HEK293 (cell line): ENCODE results near the gene NCKAP5.

ENCODE experiments used
- CTCF ChIA-PET: fragments of 350-600 bp; formaldehyde crosslinking; extraction: SDS; loops from one replicate; lab custom pipeline; 2021; ENCODE audit warnings: antibody characterized with exemption; lab: Yijun Ruan, JAX
- POLR2A ChIA-PET: fragments of 300-600 bp; formaldehyde crosslinking; extraction: SDS; loops from one replicate; lab custom pipeline; 2020; ENCODE audit warnings: antibody characterized with exemption, inconsistent platforms; lab: Yijun Ruan, JAX
- H3K27ac ChIP-seq: fragments of 200-500 bp; sonication (Bioruptor generic); 2 replicates; pipeline ENCODE4 v1.5.1; 2014; ENCODE audit warnings: low read depth, low read length, control low read depth, inconsistent platforms; ENCODE audit errors: extremely low read depth
- H3K36me3 ChIP-seq, 2 experiments: fragments of 200-500 bp in 1 of 2; sonication (Bioruptor generic) in 1 of 2; 1 replicate in 1 of 2; 2 replicates in 1 of 2; pipeline ENCODE4 v1.5.1; 2014 to 2017; ENCODE audit warnings: inconsistent platforms in 2 of 2, low read length in 2 of 2; ENCODE audit not compliant: control insufficient read depth in 2 of 2, insufficient read depth in 1 of 2
- H3K4me1 ChIP-seq: fragments of 200-500 bp; sonication (Bioruptor generic); 2 replicates; pipeline ENCODE4 v1.5.1; 2014; ENCODE audit warnings: mild to moderate bottlenecking, low read length, inconsistent platforms; ENCODE audit not compliant: control insufficient read depth, insufficient read depth
- H3K4me3 ChIP-seq: 2 replicates; pipeline ENCODE4 v1.5.1; 2011; ENCODE audit warnings: low read depth, mild to moderate bottlenecking, control low read depth, low read length, moderate library complexity
- H3K9me3 ChIP-seq: fragments of 200-500 bp; sonication (Bioruptor generic); 2 replicates; pipeline ENCODE4 v1.5.1; 2014; ENCODE audit warnings: low read depth, low read length, inconsistent platforms; ENCODE audit not compliant: control insufficient read depth, insufficient read depth
- BCL11B ChIP-seq: fragments of 450-650 bp; formaldehyde crosslinking; IDR thresholded peaks from 2 replicates; pipeline ENCODE4 v1.5.1; 2016; ENCODE audit warnings: low read depth, missing biosample characterization, missing genetic modification characterization
- HOXC10 ChIP-seq: sonication (generic); formaldehyde crosslinking; IDR thresholded peaks from 2 replicates; pipeline ENCODE4 v1.8.1; 2023; ENCODE audit warnings: mild to moderate bottlenecking, missing genetic modification reagents
- KLF16 ChIP-seq: fragments of 450-650 bp; formaldehyde crosslinking; IDR thresholded peaks from 2 replicates; pipeline ENCODE4 v1.5.1; 2017; ENCODE audit warnings: missing biosample characterization, missing genetic modification characterization
- KLF8 ChIP-seq: fragments of 450-650 bp; formaldehyde crosslinking; IDR thresholded peaks from 2 replicates; pipeline ENCODE4 v1.5.1; 2016; ENCODE audit warnings: missing biosample characterization, missing genetic modification characterization
- PRDM1 ChIP-seq: fragments of 450-650 bp; formaldehyde crosslinking; IDR thresholded peaks from 2 replicates; pipeline ENCODE4; 2016; ENCODE audit warnings: missing biosample characterization, missing genetic modification characterization
- SP7 ChIP-seq: fragments of 450-650 bp; formaldehyde crosslinking; IDR thresholded peaks from 2 replicates; pipeline ENCODE4 v1.5.1; 2016; ENCODE audit warnings: missing biosample characterization, missing genetic modification characterization
- TCF7L2 ChIP-seq: IDR thresholded peaks from 2 replicates; pipeline ENCODE4 v1.6.1; 2011; ENCODE audit warnings: low read depth, mild to moderate bottlenecking, inconsistent platforms, low read length, moderate library complexity, borderline replicate concordance
- ZBTB11 ChIP-seq: fragments of 450-650 bp; formaldehyde crosslinking; conservative IDR thresholded peaks from 2 replicates; pipeline ENCODE4 v1.5.1; 2016; ENCODE audit warnings: low read depth, missing biosample characterization, missing genetic modification characterization
- ZEB2 ChIP-seq: fragments of 450-650 bp; formaldehyde crosslinking; IDR thresholded peaks from 2 replicates; pipeline ENCODE4 v1.5.1; 2016; ENCODE audit warnings: missing biosample characterization, missing genetic modification characterization
- ZNF138 ChIP-seq: fragments of 450-650 bp; formaldehyde crosslinking; IDR thresholded peaks from 2 replicates; pipeline ENCODE4 v1.5.1; 2016; ENCODE audit warnings: missing biosample characterization, missing genetic modification characterization, borderline replicate concordance
- ZNF202 ChIP-seq: fragments of 450-650 bp; formaldehyde crosslinking; IDR thresholded peaks from 2 replicates; pipeline ENCODE4 v1.5.1; 2016; ENCODE audit warnings: missing biosample characterization, missing genetic modification characterization, borderline replicate concordance
- ZNF211 ChIP-seq: fragments of 450-650 bp; formaldehyde crosslinking; IDR thresholded peaks from 2 replicates; pipeline ENCODE4 v1.5.1; 2016; ENCODE audit warnings: low read depth, missing biosample characterization, missing genetic modification characterization
- ZNF223 ChIP-seq: fragments of 450-650 bp; formaldehyde crosslinking; IDR thresholded peaks from 2 replicates; pipeline ENCODE4 v1.5.1; 2016; ENCODE audit warnings: missing biosample characterization, missing genetic modification characterization
- ZNF266 ChIP-seq: fragments of 450-650 bp; formaldehyde crosslinking; IDR thresholded peaks from 2 replicates; pipeline ENCODE4 v1.5.1; 2016; ENCODE audit warnings: missing biosample characterization, missing genetic modification characterization, low read depth
- ZNF274 ChIP-seq, 2 experiments: fragments of 200-500 bp in 1 of 2; fragments of 450-650 bp in 1 of 2; sonication (Bioruptor generic) in 1 of 2; formaldehyde crosslinking in 1 of 2; IDR thresholded peaks; 2 replicates each; pipeline versions ENCODE4 v1.5.1 to v1.6.1; 2014 to 2016; ENCODE audit warnings: borderline replicate concordance in 1 of 2, inconsistent platforms in 1 of 2, low read length in 1 of 2, missing biosample characterization in 1 of 2, missing genetic modification characterization in 1 of 2
- ZNF311 ChIP-seq: fragments of 450-650 bp; formaldehyde crosslinking; IDR thresholded peaks from 2 replicates; pipeline ENCODE4 v1.5.1; 2017; ENCODE audit warnings: missing biosample characterization, missing genetic modification characterization, borderline replicate concordance
- ZNF404 ChIP-seq: fragments of 450-650 bp; formaldehyde crosslinking; IDR thresholded peaks from 2 replicates; pipeline ENCODE4 v1.5.1; 2017; ENCODE audit warnings: missing biosample characterization, missing genetic modification characterization
- ZNF449 ChIP-seq: fragments of 450-650 bp; formaldehyde crosslinking; IDR thresholded peaks from 2 replicates; pipeline ENCODE4 v1.5.1; 2017; ENCODE audit warnings: missing biosample characterization, mild to moderate bottlenecking, missing genetic modification characterization, moderate library complexity
- ZNF473 ChIP-seq: fragments of 450-650 bp; formaldehyde crosslinking; IDR thresholded peaks from 2 replicates; pipeline ENCODE4 v1.5.1; 2017; ENCODE audit warnings: missing biosample characterization, missing genetic modification characterization
- ZNF510 ChIP-seq: fragments of 450-650 bp; formaldehyde crosslinking; IDR thresholded peaks from 2 replicates; pipeline ENCODE4 v1.5.1; 2018; ENCODE audit warnings: mild to moderate bottlenecking, missing genetic modification characterization, missing biosample characterization; ENCODE audit not compliant: insufficient replicate concordance
- ZNF639 ChIP-seq: fragments of 450-650 bp; formaldehyde crosslinking; IDR thresholded peaks from 2 replicates; pipeline ENCODE4 v1.5.1; 2016; ENCODE audit warnings: missing biosample characterization, missing genetic modification characterization
- ZNF664 ChIP-seq: fragments of 450-650 bp; formaldehyde crosslinking; IDR thresholded peaks from 2 replicates; pipeline ENCODE4 v1.5.1; 2016; ENCODE audit warnings: missing biosample characterization, missing genetic modification characterization
- ZNF701 ChIP-seq: fragments of 450-650 bp; formaldehyde crosslinking; IDR thresholded peaks from 2 replicates; pipeline ENCODE4 v1.5.1; 2016; ENCODE audit warnings: missing biosample characterization, missing genetic modification characterization
- ZNF776 ChIP-seq: fragments of 450-650 bp; formaldehyde crosslinking; IDR thresholded peaks from 2 replicates; pipeline ENCODE4 v1.5.0; 2017; ENCODE audit warnings: missing biosample characterization, missing genetic modification characterization, borderline replicate concordance
- ZNF791 ChIP-seq: fragments of 450-650 bp; formaldehyde crosslinking; IDR thresholded peaks from 2 replicates; pipeline ENCODE4 v1.5.1; 2016; ENCODE audit warnings: missing biosample characterization, missing genetic modification characterization
- ZNF792 ChIP-seq: fragments of 450-650 bp; formaldehyde crosslinking; IDR thresholded peaks from 2 replicates; pipeline ENCODE4 v1.5.1; 2016; ENCODE audit warnings: missing biosample characterization, missing genetic modification characterization

The NCKAP5 gene

GRCh38 chr2:133448195-133448594, 120.1 kb downstream of the NCKAP5 start:
- Histone ChIP-seq H3K4me3 (no peak overlapping the region), H3K36me3 (no peaks in the 10 kb centered on the region), H3K27ac (no peak overlapping the region), H3K9me3 (no peaks in the 10 kb centered on the region)
- CTCF ChIA-PET = no interaction called here
- TF ChIP-seq KLF8 (tag by site-specific recombination) (no peak), ZNF792 (no peak), ZBTB11 (no peak), ZNF473 (tag by site-specific recombination) (no peak), ZNF311 (tag by site-specific recombination) (no peak), ZNF138 (tag by site-specific recombination) (no peak), ZNF776 (no peak), ZNF211 (tag by site-specific recombination) (no peak), BCL11B (tag by site-specific recombination) (no peak), PRDM1 (no peak), ZNF639 (tag by site-specific recombination) (no peak), TCF7L2 (no peak), ZNF791 (tag by site-specific recombination) (no peak), ZEB2 (tag by site-specific recombination) (no peak), ZNF701 (tag by site-specific recombination) (no peak)
- TF ChIP-seq, all 188 proteins: peak for 0
- POLR2A ChIA-PET = no interaction called here
- H3K4me1 ChIP-seq = no peaks in the 10 kb centered on the region; the same call in 1 of the 2 replicates

GRCh38 chr2:133447303-133447702, 121.0 kb downstream of the NCKAP5 start:
- Histone ChIP-seq H3K36me3 (no peaks in the 10 kb centered on the region), H3K4me3 (no peak overlapping the region), H3K9me3 (no peaks in the 10 kb centered on the region), H3K27ac (no peak overlapping the region), H3K4me1 (no peaks in the 10 kb centered on the region; the same call in 1 of the 2 replicates)
- TF ChIP-seq ZNF274 (IDR thresholded peaks at IDR 0.05; ENCODE audit: low read length) (no peak), ZNF274 (tag by site-specific recombination; IDR thresholded peaks at IDR 0.05; ENCODE audit: borderline replicate concordance) (no peak), PRDM1 (peak; percentile 99)
- ChIA-PET POLR2A (no interaction called here), CTCF (no interaction called here)

GRCh38 chr2:133444465-133444864, 123.8 kb downstream of the NCKAP5 start:
- CTCF ChIA-PET = interaction anchor here (0.5 to 0.7 kb wide), 2 partner anchors 75 to 1086 kb away, joined by 3 to 8 read pairs; no protein-coding TSS in a partner anchor
- Histone ChIP-seq H3K9me3 (no peaks in the 10 kb centered on the region), H3K36me3 (no peaks in the 10 kb centered on the region), H3K27ac (no peak overlapping the region), H3K4me1 (no peaks in the 10 kb centered on the region; the same call in 1 of the 2 replicates), H3K4me3 (no peak overlapping the region)
- POLR2A ChIA-PET = no interaction called here
- TF ChIP-seq HOXC10 (CRISPR knock-in tag) (no peak), ZNF311 (tag by site-specific recombination) (no peak), ZNF404 (no peak), ZNF202 (no peak), ZNF510 (tag by site-specific recombination) (no peak), ZNF449 (tag by site-specific recombination) (no peak), SP7 (tag by site-specific recombination) (no peak), ZNF223 (tag by site-specific recombination) (no peak), ZNF664 (tag by site-specific recombination) (no peak), KLF16 (tag by site-specific recombination) (no peak), ZNF266 (tag by site-specific recombination) (no peak)
